AG04450 (cell line): ENCODE results near the gene KLF17. TPM values are rescaled to one million over a fixed set of nuclear protein-coding genes. Genes with fewer than 3 reads are reported as not detected.

Experiments used
- CTCF ChIA-PET: fragments of 300-600, 350-600 bp; formaldehyde crosslinking; extraction: SDS; loops from one replicate; lab custom pipeline; 2022; ENCODE audit warnings: antibody characterized with exemption, inconsistent platforms; lab: Charles Lee
- POLR2A ChIA-PET: fragments of 350-600 bp; formaldehyde crosslinking; extraction: SDS; loops from one replicate; lab custom pipeline; 2021; ENCODE audit warnings: antibody characterized with exemption, inconsistent platforms; lab: Yijun Ruan, JAX
- DNase-seq: peaks from one replicate; pipeline ENCODE4 v3.0.0-alpha.2; 2011; ENCODE audit warnings: low read depth, low spot score
- H3K27ac ChIP-seq: one replicate; pipeline ENCODE4 v1.5.1; 2012; ENCODE audit warnings: low read depth, low read length, control low read depth
- H3K27me3 ChIP-seq: one replicate; pipeline ENCODE4 v1.6.0; 2012; ENCODE audit warnings: low read length; ENCODE audit not compliant: control insufficient read depth, insufficient read depth
- H3K4me3 ChIP-seq: 2 replicates; pipeline ENCODE4 v1.5.1; 2011; ENCODE audit warnings: mild to moderate bottlenecking, low read depth, low read length, control low read depth
- H3K9me3 ChIP-seq: 2 replicates; pipeline ENCODE4 v1.5.1; 2012; ENCODE audit warnings: low read length; ENCODE audit not compliant: control insufficient read depth, insufficient read depth
- CTCF ChIP-seq: IDR thresholded peaks from 2 replicates; pipeline ENCODE4 v1.5.1; 2011; ENCODE audit warnings: low read depth, low read length, control low read depth, inconsistent platforms
- polyA plus RNA-seq: library from polyadenylated mRNA; depleted of rRNA; stranded (reverse); fragments of >200 nt; gene quantifications from 2 replicates; pipeline ENCODE4 v1.2.3, GENCODE V29; 2011

The KLF17 gene
- polyA plus RNA-seq, 1 experiment: 0.21 TPM

DNA sequence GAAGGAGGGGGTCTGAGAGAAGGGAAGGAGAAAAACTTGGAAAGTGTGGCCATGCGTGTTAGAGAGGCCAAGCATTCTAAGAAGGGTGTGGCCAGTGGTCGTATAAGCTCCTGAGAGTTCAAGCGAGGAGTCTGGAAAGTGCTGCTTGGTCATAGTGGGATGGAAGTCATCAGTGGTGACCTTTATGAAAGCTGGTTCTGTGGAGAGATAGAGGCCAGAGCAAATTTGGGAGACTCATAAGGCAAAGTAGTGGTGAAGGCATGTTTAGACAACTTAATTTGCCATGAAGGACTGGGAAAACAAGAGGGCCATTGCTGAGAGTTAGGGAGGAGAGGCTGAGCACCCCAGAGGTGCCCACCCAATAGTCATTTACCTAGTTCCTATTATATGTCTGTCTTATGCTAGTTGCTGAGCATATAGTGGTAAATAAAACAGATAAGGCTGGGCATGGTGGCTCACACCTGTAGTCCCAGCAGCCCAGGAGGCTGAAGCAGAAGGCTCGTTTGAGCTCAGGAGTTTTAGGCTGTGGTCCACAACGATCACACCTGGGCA, 1.9 kb downstream of the KLF17 start:
- POLR2A ChIA-PET: no interaction called here
- CTCF ChIA-PET: no interaction called here
- TF ChIP-seq CTCF: no peak
- DNase-seq: no peak
- Histone ChIP-seq H3K27ac (no peak overlapping the region), H3K9me3 (no peaks in the 10 kb centered on the region; the same call in 1 of the 2 replicates), H3K4me3 (no peak overlapping the region), H3K27me3 (no peaks in the 10 kb centered on the region)

DNA sequence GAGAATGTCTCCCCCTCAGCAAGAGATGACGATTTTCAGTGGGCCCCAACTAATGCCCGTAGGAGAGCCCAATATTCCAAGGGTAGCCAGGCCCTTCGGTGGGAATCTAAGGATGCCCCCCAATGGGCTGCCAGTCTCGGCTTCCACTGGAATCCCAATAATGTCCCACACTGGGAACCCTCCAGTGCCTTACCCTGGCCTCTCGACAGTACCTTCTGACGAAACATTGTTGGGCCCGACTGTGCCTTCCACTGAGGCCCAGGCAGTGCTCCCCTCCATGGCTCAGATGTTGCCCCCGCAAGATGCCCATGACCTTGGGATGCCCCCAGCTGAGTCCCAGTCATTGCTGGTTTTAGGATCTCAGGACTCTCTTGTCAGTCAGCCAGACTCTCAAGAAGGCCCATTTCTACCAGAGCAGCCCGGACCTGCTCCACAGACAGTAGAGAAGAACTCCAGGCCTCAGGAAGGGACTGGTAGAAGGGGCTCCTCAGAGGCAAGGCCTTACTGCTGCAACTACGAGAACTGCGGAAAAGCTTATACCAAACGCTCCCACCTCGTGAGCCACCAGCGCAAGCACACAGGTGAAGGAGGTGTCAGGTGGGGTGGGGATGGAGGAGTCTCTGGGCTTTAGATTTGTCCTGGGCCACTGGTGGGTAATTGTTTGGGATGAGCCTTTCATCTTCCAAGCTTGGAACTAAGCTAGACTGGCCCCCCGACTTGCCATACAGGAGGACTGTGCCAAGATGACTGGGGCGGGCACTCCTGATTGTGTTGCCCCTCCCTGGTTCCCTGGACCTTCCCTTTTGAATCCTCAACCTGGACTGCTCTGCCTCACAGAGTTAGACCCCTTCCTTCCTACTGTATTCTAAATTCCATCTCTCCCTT, 11.2 kb downstream of the KLF17 start:
- CTCF ChIA-PET: no interaction called here

DNA sequence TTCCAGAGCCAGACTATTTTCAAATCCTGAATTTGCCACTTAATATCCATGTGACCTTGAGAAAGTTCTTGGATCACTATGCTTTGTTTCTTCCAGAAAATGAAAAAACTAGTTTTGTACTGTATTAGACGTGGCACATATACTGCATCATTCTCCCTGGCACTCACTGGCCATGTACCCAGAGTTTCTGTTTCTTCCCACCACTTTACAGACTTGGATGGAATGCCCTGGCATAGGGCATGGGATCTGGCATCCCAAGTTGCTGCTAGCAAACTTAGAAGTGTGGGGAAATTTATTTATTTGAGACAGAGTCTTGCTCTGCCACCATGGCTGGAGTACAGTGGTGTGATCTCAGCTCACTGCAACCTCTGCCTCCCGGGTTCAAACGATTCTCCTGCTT, 12.8 kb downstream of the KLF17 start:
- Histone ChIP-seq H3K4me3 (no peak overlapping the region), H3K27ac (no peak overlapping the region), H3K9me3 (no peaks in the 10 kb centered on the region; the same call in 1 of the 2 replicates), H3K27me3 (peaks cover 2% of the 10 kb centered on the region)
- ChIA-PET POLR2A (no interaction called here), CTCF (no interaction called here)
- DNase-seq: no peak
- no peak for TF ChIP-seq CTCF

More for the DNA sequence above, 11.2 kb downstream of the KLF17 start:
- H3K4me3 ChIP-seq: no peak overlapping the region
- no peak overlapping the region for H3K27ac ChIP-seq
- DNase-seq: no peak
- H3K27me3 ChIP-seq: no peaks in the 10 kb centered on the region
- TF ChIP-seq CTCF: no peak
- POLR2A ChIA-PET: no interaction called here
- no peaks in the 10 kb centered on the region; the same call in 1 of the 2 replicates for H3K9me3 ChIP-seq

DNA sequence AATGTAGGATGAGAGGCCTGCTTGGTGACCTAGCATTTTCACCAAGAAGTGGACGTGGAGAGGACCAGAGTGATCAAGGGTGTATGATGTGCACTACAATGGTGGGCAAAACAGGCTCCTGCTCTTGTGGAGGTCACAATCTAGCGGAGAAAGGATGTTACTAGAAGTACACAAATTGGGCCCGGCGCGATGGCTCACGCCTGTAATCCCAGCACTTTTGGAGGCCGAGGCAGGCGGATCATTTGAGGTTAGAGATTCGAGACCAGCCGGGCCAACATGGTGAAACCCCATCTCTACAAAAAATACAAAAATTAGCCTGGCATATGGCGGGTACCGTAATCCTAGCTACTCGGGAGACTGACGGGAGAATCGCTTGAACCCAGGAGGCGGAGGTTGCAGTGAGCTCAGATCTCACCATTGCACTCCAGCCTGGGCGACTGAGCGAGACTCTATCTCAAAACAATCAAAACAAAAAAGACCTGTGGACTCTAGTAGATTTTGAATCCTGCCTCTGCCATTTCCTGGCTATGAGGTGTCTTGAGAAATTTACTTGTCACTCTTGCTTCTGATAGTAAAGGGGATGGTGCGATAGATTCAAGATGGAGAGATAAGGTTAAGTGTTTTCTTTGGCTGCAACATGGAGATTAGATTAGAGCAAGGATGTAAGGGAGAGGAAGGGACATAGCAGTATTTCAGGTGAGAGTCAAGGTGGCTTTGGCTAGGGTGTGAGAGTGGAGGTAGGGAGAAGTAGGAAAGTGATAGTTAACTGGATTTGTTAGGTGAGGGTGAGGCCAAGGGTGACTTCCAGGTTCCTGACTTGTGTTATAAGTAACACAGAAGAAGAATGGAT, 15.7 kb downstream of the KLF17 start:
- H3K4me3 ChIP-seq: no peak overlapping the region
- TF ChIP-seq CTCF: no peak
- H3K9me3 ChIP-seq: no peaks in the 10 kb centered on the region; the same call in 1 of the 2 replicates
- no peak for DNase-seq
- ChIA-PET POLR2A (no interaction called here), CTCF (no interaction called here)
- H3K27ac ChIP-seq: no peak overlapping the region
- H3K27me3 ChIP-seq: peaks cover 2% of the 10 kb centered on the region
